H1 (cell line): ENCODE results near the gene SH3PXD2B.

Source experiments
- JUN ChIP-seq: IDR thresholded peaks from 2 replicates; pipeline ENCODE4 v1.6.1; 2011; ENCODE audit warnings: low read depth, mild to moderate bottlenecking, improper control_type of control experiment, low read length
- TCF12 ChIP-seq: IDR thresholded peaks from 2 replicates; pipeline ENCODE4 v1.6.1; 2011; ENCODE audit warnings: low read depth, mild to moderate bottlenecking, low read length

GRCh38 chr5:172502969-172503368 lies 48.6 kb upstream of the SH3PXD2B start:
- TF ChIP-seq TCF12 = no peak
- TF ChIP-seq JUN = no peak
